ENCODE measurements around the gene LAMTOR2. TPM values are rescaled to one million over a fixed set of nuclear protein-coding genes. Genes with fewer than 3 reads are reported as not detected.

The LAMTOR2 gene
- total and polyA plus RNA-seq, 10 of the 15 experiments (the other 5 are each of a cell fraction or from before 2014, with no cell fraction given) = 71.9 to 264 (median 97.0) TPM

- Histone ChIP-seq H3K79me2 (ENCODE audit: control insufficient read depth, insufficient read depth, low read length) (no peaks in the 10 kb centered on the region; the same call in 1 of the 2 replicates), H3K36me3 (ENCODE audit: control insufficient read depth in 2 of 2, insufficient read depth in 2 of 2, low read length in 1 of 2) (no peaks in the 10 kb centered on the region), H3K4me1 (ENCODE audit: control insufficient read depth, insufficient read depth, low read length) (peaks cover 36% of the 10 kb centered on the region), H3K9ac (ENCODE audit: control insufficient read depth, insufficient read depth, low read length) (no peak overlapping the region), H3K27ac (ENCODE audit: control insufficient read depth, insufficient read depth) (peak overlapping the region; percentile 50), H3K4me2 (ENCODE audit: control insufficient read depth, insufficient read depth) (no peak overlapping the region), H3K27me3 (replicated peaks in 1 of 2; ENCODE audit: control insufficient read depth in 2 of 2, insufficient read depth in 2 of 2, low read length in 1 of 2) (no peaks in the 10 kb centered on the region), H3K4me3 (no peak overlapping the region), H3K9me3 (replicated peaks; ENCODE audit: control insufficient read depth, insufficient read depth, low read length) (no peaks in the 10 kb centered on the region), H4K20me1 (ENCODE audit: control insufficient read depth, insufficient read depth) (no peaks in the 10 kb centered on the region), H2AFZ (ENCODE audit: control insufficient read depth, low read depth, low read length) (no peak overlapping the region)
- no peak for TF ChIP-seq BMI1 (IDR thresholded peaks at IDR 0.05; ENCODE audit: borderline replicate concordance)
- FAIRE-seq (no peak), ATAC-seq (no peak), DNase-seq (ENCODE audit: low read depth, low spot score) (no peak)
- in situ Hi-C loops (cut with MboI) (no loop called here), intact Hi-C loops (cut with micrococcal nuclease; ENCODE audit: unreplicated experiment) (no loop called here)
- ChIA-PET RAD21 (ENCODE audit: unreplicated experiment) (interaction anchor here (0.9 to 22.4 kb wide), 2 partner anchors 10 to 18 kb away, joined by 3 to 695 read pairs; partner anchors contain the start of gene LMNA), SMC1A (ENCODE audit: uncharacterized antibody, unreplicated experiment) (interaction anchor here (1.0 to 23.8 kb wide), 2 partner anchors 8 to 21 kb away, joined by 3 to 874 read pairs; partner anchors contain the start of gene LMNA), CTCF (interaction anchor here (21.5 kb wide), 1 partner anchor 20 kb away, joined by 1294 read pairs; the partner anchor contains the start of gene LMNA), POLR2A (interaction anchor here (1.5 to 6.1 kb wide), 2 partner anchors 15 to 26 kb away, joined by 5 to 128 read pairs; partner anchors contain the start of gene LMNA)
- 59% methylated on average over 9 of the region's 9 CpGs for WGBS (ENCODE audit: insufficient coverage, insufficient replicate concordance, low lambda C conversion rate, missing lambda C conversion rate)
- BruUV-seq (replicated peaks) = no TSS peak
Measured at GRCh38 chr1:156103521-156103947, 49.0 kb downstream of the LAMTOR2 start.

- ChIA-PET CTCF (interaction anchor here (0.6 to 21.5 kb wide), 5 partner anchors 8 to 622 kb away, joined by 3 to 1294 read pairs (median 3); partner anchors contain the start of gene LMNA), SMC1A (ENCODE audit: uncharacterized antibody, unreplicated experiment) (interaction anchor here (1.0 to 23.8 kb wide), 2 partner anchors 7 to 20 kb away, joined by 3 to 874 read pairs; partner anchors contain the start of gene LMNA), RAD21 (ENCODE audit: unreplicated experiment) (interaction anchor here (22.4 kb wide), 1 partner anchor 17 kb away, joined by 695 read pairs; the partner anchor contains the start of gene LMNA), POLR2A (interaction anchor here (0.9 to 6.1 kb wide), 3 partner anchors 14 to 24 kb away, joined by 4 to 128 read pairs (median 5); partner anchors contain the start of gene LMNA)
- Histone ChIP-seq H3K4me3 (no peak overlapping the region), H3K36me3 (ENCODE audit: control insufficient read depth in 2 of 2, insufficient read depth in 2 of 2, low read length in 1 of 2) (no peaks in the 10 kb centered on the region), H3K4me1 (ENCODE audit: control insufficient read depth, insufficient read depth, low read length) (peaks cover 30% of the 10 kb centered on the region), H3K9me3 (replicated peaks; ENCODE audit: control insufficient read depth, insufficient read depth, low read length) (no peaks in the 10 kb centered on the region), H2AFZ (ENCODE audit: control insufficient read depth, low read depth, low read length) (no peak overlapping the region), H3K4me2 (ENCODE audit: control insufficient read depth, insufficient read depth) (peak overlapping the region; percentile 85; the same call in 1 of the 2 replicates), H3K79me2 (ENCODE audit: control insufficient read depth, insufficient read depth, low read length) (no peaks in the 10 kb centered on the region), H4K20me1 (ENCODE audit: control insufficient read depth, insufficient read depth) (no peaks in the 10 kb centered on the region), H3K27me3 (replicated peaks in 1 of 2; ENCODE audit: control insufficient read depth in 2 of 2, insufficient read depth in 2 of 2, low read length in 1 of 2) (no peaks in the 10 kb centered on the region), H3K27ac (ENCODE audit: control insufficient read depth, insufficient read depth) (peak overlapping the region; percentile 50), H3K9ac (ENCODE audit: control insufficient read depth, insufficient read depth, low read length) (no peak overlapping the region)
- BruUV-seq (replicated peaks) = no TSS peak
- intact Hi-C loops (cut with micrococcal nuclease; ENCODE audit: unreplicated experiment) = no loop called here
- DNase-seq (ENCODE audit: low read depth, low spot score) = no peak
- WGBS (ENCODE audit: insufficient coverage, insufficient replicate concordance, low lambda C conversion rate, missing lambda C conversion rate) = 53% methylated on average over 15 of the region's 15 CpGs
- ATAC-seq = peak; percentile 44
- in situ Hi-C loops (cut with MboI) = no loop called here
- FAIRE-seq = no peak
- TF ChIP-seq ELK1 (IDR thresholded peaks at IDR 0.05; ENCODE audit: low read depth, low read length) (no peak), NR2F1 (conservative IDR thresholded peaks at IDR 0.05) (no peak), MTA2 (IDR thresholded peaks at IDR 0.05; ENCODE audit: low read depth) (0 out of 2 replicates have a peak, but pooled peaks have one; percentile 7), PAX8 (IDR thresholded peaks at IDR 0.05) (no peak), MLLT1 (IDR thresholded peaks at IDR 0.05) (0 out of 2 replicates have a peak, but pooled peaks have one; percentile 36), CBX3 (IDR thresholded peaks at IDR 0.05; ENCODE audit: borderline replicate concordance, low read depth) (no peak), NFXL1 (IDR thresholded peaks at IDR 0.05; ENCODE audit: borderline replicate concordance) (peak; percentile 71; the same call in 1 of the 2 replicates), ATF2 (IDR thresholded peaks at IDR 0.05; ENCODE audit: low read length) (no peak), EED (IDR thresholded peaks at IDR 0.05; ENCODE audit: low read depth) (0 out of 2 replicates have a peak, but pooled peaks have one; percentile 16), SMAD1 (IDR thresholded peaks at IDR 0.05; ENCODE audit: low read depth, partially characterized antibody) (peak; percentile 48)
Measured at GRCh38 chr1:156104065-156104810, 49.7 kb downstream of the LAMTOR2 start.

All from GM12878 (cell line).